GM20000 (cell line): ENCODE data around the gene CCT8.

ENCODE experiments used
- DNase-seq: peaks from one replicate; pipeline ENCODE4 v3.0.0; 2012; ENCODE audit warnings: low spot score
- TF ChIP-seq, protein P1 (sequence below): IDR thresholded peaks from 2 replicates; pipeline ENCODE4 v1.5.1; 2012; ENCODE audit warnings: mild to moderate bottlenecking, control low read depth; ENCODE audit errors: extremely low read depth, missing control alignments

The CCT8 gene

GRCh38 chr21:29008367-29008766 lies 65.1 kb downstream of the CCT8 start:
- DNase-seq = no peak
- TF ChIP-seq, protein P1, sequence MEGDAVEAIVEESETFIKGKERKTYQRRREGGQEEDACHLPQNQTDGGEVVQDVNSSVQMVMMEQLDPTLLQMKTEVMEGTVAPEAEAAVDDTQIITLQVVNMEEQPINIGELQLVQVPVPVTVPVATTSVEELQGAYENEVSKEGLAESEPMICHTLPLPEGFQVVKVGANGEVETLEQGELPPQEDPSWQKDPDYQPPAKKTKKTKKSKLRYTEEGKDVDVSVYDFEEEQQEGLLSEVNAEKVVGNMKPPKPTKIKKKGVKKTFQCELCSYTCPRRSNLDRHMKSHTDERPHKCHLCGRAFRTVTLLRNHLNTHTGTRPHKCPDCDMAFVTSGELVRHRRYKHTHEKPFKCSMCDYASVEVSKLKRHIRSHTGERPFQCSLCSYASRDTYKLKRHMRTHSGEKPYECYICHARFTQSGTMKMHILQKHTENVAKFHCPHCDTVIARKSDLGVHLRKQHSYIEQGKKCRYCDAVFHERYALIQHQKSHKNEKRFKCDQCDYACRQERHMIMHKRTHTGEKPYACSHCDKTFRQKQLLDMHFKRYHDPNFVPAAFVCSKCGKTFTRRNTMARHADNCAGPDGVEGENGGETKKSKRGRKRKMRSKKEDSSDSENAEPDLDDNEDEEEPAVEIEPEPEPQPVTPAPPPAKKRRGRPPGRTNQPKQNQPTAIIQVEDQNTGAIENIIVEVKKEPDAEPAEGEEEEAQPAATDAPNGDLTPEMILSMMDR = no peak

DNA sequence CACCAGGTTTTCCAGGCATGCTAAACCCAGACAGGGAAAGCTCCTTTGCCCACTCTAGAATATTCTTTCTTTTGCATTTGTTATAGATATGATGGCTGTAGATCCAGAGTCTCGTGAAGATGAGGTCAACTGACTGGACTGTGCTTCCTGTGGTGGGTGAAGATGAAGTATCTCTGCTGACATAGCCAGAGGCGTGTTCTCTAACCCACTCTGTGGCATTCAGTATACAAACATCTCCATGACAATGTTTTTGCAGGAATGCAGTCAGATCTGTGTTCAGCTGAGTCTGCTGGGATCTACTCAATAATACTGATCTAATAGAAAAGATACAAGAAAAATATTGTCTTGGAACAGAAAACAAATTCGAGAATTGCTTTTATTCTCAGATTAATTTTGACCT lies 65.6 kb downstream of the CCT8 start:
- TF ChIP-seq, protein P1 = no peak
- DNase-seq = no peak

DNA sequence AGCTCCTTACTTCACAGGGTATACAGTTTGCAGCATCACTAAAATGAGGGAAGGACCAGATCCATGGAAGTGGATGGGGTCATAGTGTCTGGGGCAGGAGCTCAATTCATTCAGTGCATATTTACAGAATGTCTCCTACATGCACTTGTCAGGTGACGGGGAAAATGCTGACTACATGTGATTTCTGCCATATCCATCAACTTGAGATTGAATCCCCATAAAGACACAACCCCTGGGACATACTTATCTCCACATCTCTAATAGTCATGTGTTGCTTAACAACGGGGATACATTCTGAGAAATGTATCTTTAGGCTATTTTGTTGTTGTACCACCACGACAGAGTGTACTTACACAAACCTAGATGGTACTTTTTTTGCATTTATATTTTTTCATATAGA lies 66.3 kb downstream of the CCT8 start:
- TF ChIP-seq, protein P1 = no peak
- no peak for DNase-seq
